Fibroblast of skin of back (primary cell): ENCODE measurements around the gene NEURL3.

Experiments used
- DNase-seq: peaks from one replicate; pipeline ENCODE4 v3.0.0-alpha.2; 2013

The NEURL3 gene

GRCh38 chr2:96527286-96528005 is 22.3 kb upstream of the NEURL3 start:
- DNase-seq = peak; percentile 40

GRCh38 chr2:96526615-96527285 is 21.6 kb upstream of the NEURL3 start:
- DNase-seq = no peak

- DNase-seq = no peak
Measured at GRCh38 chr2:96526101-96526591, 21.0 kb upstream of the NEURL3 start.

- no peak for DNase-seq
Measured at GRCh38 chr2:96525211-96525507, 20.0 kb upstream of the NEURL3 start.

GRCh38 chr2:96524482-96525210 is 19.5 kb upstream of the NEURL3 start:
- no peak for DNase-seq

- DNase-seq = no peak
Measured at GRCh38 chr2:96523659-96524481, 18.7 kb upstream of the NEURL3 start.

GRCh38 chr2:96522304-96523203 is 17.4 kb upstream of the NEURL3 start:
- no peak for DNase-seq

- no peak for DNase-seq
Measured at GRCh38 chr2:96521219-96521618, 16.1 kb upstream of the NEURL3 start.

- no peak for DNase-seq
Measured at GRCh38 chr2:96520697-96521096, 15.5 kb upstream of the NEURL3 start.

- DNase-seq = no peak
Measured at GRCh38 chr2:96520231-96520630, 15.1 kb upstream of the NEURL3 start.

- DNase-seq = no peak
Measured at GRCh38 chr2:96517079-96517478, 11.9 kb upstream of the NEURL3 start.

- DNase-seq = no peak
Measured at GRCh38 chr2:96514521-96514920, 9.4 kb upstream of the NEURL3 start.

GRCh38 chr2:96512341-96512740 is 7.2 kb upstream of the NEURL3 start:
- no peak for DNase-seq

- no peak for DNase-seq
Measured at GRCh38 chr2:96511851-96512250, 6.7 kb upstream of the NEURL3 start.

GRCh38 chr2:96510931-96511595 is 5.9 kb upstream of the NEURL3 start:
- DNase-seq = no peak

- DNase-seq = no peak
Measured at GRCh38 chr2:96509847-96510230, 4.7 kb upstream of the NEURL3 start.

- DNase-seq = peak; percentile 84
Measured at GRCh38 chr2:96509114-96509846, 4.1 kb upstream of the NEURL3 start.

- DNase-seq = no peak
Measured at GRCh38 chr2:96508521-96509113, 3.5 kb upstream of the NEURL3 start.

GRCh38 chr2:96507957-96508520 is 2.9 kb upstream of the NEURL3 start:
- DNase-seq = peak; percentile 53

- DNase-seq = no peak
Measured at GRCh38 chr2:96506907-96507240, 1.7 kb upstream of the NEURL3 start.
